ENCODE measurements around the gene KCNE4.

DNA sequence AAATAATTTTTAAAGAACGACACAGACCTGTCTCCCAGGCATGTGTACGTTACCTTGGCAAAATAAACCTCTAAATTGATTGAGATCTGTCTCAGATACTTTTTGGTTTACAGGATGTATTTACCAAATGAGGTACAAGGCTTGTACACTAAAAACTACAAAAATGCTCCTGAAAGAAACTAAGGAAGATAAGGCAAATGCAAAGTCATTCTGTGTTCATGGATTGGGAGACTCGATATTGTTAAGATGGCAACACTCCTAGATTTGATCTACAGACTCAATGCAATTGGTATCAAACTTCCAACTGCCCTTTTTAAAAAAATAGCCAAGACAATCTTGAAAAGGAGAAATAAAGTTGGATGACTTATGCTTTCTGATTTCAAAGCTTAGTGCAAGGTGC, 11.5 kb upstream of the KCNE4 start:
- TF ChIP-seq, protein P1, sequence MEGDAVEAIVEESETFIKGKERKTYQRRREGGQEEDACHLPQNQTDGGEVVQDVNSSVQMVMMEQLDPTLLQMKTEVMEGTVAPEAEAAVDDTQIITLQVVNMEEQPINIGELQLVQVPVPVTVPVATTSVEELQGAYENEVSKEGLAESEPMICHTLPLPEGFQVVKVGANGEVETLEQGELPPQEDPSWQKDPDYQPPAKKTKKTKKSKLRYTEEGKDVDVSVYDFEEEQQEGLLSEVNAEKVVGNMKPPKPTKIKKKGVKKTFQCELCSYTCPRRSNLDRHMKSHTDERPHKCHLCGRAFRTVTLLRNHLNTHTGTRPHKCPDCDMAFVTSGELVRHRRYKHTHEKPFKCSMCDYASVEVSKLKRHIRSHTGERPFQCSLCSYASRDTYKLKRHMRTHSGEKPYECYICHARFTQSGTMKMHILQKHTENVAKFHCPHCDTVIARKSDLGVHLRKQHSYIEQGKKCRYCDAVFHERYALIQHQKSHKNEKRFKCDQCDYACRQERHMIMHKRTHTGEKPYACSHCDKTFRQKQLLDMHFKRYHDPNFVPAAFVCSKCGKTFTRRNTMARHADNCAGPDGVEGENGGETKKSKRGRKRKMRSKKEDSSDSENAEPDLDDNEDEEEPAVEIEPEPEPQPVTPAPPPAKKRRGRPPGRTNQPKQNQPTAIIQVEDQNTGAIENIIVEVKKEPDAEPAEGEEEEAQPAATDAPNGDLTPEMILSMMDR (IDR thresholded peaks at IDR 0.05): no peak
- TF ChIP-seq EP300 (IDR thresholded peaks at IDR 0.05): no peak
